Non-pigmented ciliary epithelial cell (primary cell): ENCODE results near the gene MRO.
"Not testable (repeated sequence)": the region's sequence is repeated elsewhere in the genome, so short reads cannot be mapped to it uniquely, and the experiment has no call there.

Experiments used
- DNase-seq: peaks from one replicate; pipeline ENCODE4 v3.0.0-alpha.2; 2010; ENCODE audit warnings: low read depth

MRO gene

GRCh38 chr18:50819728-50820378 is at the start of gene MRO:
TSS of gene MRO (minus strand) at chr18:50820016. CDS start at chr18:50809400, 10,616 bp downstream.
- no peak for DNase-seq

- no peak for DNase-seq
Measured at GRCh38 chr18:50869150-50869549, 49.3 kb upstream of the MRO start.

GRCh38 chr18:50866765-50867164 is 46.9 kb upstream of the MRO start:
- DNase-seq: no peak

GRCh38 chr18:50863840-50864375 is 44.1 kb upstream of the MRO start:
- DNase-seq: no peak

- no peak for DNase-seq
Measured at GRCh38 chr18:50862401-50862800, 42.6 kb upstream of the MRO start.

- no peak for DNase-seq
Measured at GRCh38 chr18:50861617-50862016, 41.8 kb upstream of the MRO start.

GRCh38 chr18:50859793-50860555 is 40.2 kb upstream of the MRO start:
- DNase-seq: no peak

- DNase-seq: no peak
Measured at GRCh38 chr18:50857694-50858093, 37.9 kb upstream of the MRO start.

GRCh38 chr18:50857166-50857565 is 37.4 kb upstream of the MRO start:
- not testable (repeated sequence) for DNase-seq

- DNase-seq: no peak
Measured at GRCh38 chr18:50855976-50856757, 36.4 kb upstream of the MRO start.

GRCh38 chr18:50853863-50854271 is 34.1 kb upstream of the MRO start:
- DNase-seq: peak; percentile 47

- no peak for DNase-seq
Measured at GRCh38 chr18:50850307-50851065, 30.7 kb upstream of the MRO start.

GRCh38 chr18:50849419-50849821 is 29.6 kb upstream of the MRO start:
- DNase-seq: no peak

- no peak for DNase-seq
Measured at GRCh38 chr18:50848991-50849390, 29.2 kb upstream of the MRO start.

GRCh38 chr18:50848061-50848551 is 28.3 kb upstream of the MRO start:
- DNase-seq: no peak

GRCh38 chr18:50847192-50847591 is 27.4 kb upstream of the MRO start:
- DNase-seq: no peak

- DNase-seq: no peak
Measured at GRCh38 chr18:50844960-50845359, 25.1 kb upstream of the MRO start.

- DNase-seq: no peak
Measured at GRCh38 chr18:50844554-50844953, 24.7 kb upstream of the MRO start.

- no peak for DNase-seq
Measured at GRCh38 chr18:50842846-50843245, 23.0 kb upstream of the MRO start.

- no peak for DNase-seq
Measured at GRCh38 chr18:50839996-50840395, 20.2 kb upstream of the MRO start.

- DNase-seq: no peak
Measured at GRCh38 chr18:50839341-50839740, 19.5 kb upstream of the MRO start.

GRCh38 chr18:50836521-50836957 is 16.7 kb upstream of the MRO start:
- DNase-seq: peak; percentile 47
